Stimulated activated CD4-positive, alpha-beta T cell treated with anti-CD3 and anti-CD28 coated beads, Interleukin-4, amount 100 ng/mL, for 1 hour (primary cell): ENCODE results near the gene LMX1B.
A peak's percentile ranks its signal among the peaks of the same experiment; 100 is the strongest.
"Not testable (repeated sequence)": the region's sequence is repeated elsewhere in the genome, so short reads cannot be mapped to it uniquely, and the experiment has no call there.

ENCODE experiments used
- DNase-seq: peaks from one replicate; pipeline ENCODE4 v3.0.0-alpha.2; 2020

LMX1B gene

DNA sequence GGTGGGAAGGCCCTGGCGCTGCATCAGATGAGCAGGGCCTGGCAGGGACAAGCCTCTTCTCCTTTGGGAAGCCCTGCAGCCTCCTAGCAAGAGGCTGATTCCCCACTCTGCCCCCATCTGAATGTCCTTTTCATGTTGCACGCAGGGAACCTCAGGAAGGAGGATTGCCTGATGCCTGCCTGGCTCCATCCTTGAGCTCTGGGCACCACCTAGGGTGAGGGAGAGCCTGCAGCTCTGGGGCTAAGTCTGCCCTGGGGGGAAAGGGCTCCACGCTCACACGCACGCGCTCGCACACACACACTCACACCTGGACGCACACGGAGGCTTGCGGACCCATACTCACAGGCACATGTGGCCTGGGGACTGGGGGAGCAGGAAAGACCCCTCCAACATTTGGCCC, 86.6 kb downstream of the LMX1B start:
- DNase-seq = no peak

DNA sequence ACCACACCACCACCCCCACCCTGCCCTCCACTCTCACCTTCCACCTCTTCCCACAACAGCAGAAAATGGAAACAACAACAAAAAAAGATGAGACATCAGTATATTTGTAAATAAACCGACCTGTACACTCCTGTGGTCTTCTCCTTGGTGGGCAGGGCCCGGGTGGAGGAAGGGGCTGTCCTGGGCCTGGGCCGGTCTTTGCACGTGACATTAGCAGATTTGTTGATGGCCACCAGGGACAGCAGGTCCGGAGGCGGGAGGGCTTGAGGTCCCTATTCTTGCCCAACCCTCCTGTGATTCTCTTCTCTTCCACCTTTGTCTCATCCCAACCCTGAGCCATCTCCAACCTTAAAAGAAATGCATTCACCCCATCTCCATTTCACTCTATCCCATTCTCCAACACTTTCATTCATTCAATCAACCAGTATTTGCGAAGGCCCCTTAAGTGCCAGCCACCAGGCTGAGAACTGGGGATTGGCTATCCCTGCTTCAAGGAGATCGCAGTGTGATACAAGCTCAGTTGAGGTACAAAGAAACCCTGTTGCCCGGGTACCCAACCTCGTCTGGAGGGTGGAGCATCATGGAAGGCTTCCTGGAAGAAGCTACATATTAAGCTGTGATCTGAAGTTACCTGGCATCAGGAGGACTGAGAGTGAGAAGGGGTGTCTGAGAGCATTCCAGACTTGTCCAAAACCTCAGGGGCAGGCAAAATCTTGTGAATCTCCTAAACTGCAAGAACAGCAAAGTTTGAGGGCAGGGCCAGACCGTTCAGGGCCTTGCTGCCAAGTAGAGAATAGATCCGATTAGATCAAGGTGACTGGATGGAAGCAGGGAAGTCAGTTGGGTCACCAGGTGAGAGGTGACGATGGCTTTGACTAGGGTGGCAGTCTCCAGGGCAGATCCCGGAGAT, 87.4 kb downstream of the LMX1B start:
- DNase-seq = no peak

DNA sequence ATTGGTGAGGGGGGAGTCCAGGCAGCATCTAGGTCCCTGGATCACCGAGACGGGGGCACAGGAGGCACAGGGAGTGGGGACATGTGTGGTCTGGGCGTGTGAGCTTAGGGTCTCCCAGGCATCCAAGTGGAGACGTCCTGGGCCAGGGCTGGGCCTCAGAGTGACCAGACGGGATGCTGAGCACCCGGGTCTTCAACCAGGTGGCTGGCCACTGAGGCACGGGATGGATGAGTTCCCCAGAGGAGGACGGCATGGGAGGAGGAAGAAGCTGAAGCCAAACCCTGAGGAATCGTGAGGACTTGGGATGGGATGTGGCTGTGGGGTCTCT, 88.0 kb downstream of the LMX1B start:
- DNase-seq = no peak

DNA sequence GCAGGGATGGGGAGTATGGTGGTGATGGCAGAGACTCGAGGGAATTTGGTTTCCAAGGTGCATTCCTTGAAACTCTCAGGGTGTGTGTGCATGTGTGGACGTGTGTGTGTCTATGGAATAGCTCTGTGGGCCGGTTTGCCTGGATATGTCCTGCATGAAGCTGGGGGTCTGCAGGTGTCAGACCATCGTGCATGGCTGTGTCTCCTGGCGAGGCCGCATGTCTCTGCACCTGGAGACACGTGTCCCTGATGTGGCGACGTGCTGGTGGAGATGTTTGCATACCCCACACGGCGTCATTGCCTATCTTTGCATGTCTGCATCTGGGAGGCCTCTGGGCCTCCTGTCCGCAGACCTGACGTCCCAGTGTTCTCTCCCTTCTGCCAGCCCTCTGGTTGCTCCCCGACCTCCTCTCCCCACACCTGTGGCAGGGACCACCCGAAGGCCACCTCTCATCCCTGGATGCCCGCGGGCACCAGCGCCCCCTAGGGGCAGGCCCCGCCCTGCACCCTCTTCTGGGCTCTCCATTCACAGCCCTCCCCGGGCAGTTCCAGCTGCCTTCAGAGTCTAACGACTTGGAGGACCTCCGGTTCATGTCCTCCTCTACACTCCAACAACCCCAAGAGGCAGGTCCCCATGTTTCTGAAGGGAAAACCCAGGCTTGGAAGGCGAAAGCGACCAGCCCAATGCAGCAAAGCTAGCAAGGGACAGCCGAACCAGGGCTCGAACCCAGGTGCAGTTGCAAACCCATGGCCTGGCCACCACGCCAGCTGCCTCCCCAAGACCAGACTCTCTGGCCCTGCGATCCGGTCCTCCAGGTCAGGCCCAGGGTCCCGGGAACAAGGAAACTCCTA, 88.6 kb downstream of the LMX1B start:
- DNase-seq = peak; percentile 39

DNA sequence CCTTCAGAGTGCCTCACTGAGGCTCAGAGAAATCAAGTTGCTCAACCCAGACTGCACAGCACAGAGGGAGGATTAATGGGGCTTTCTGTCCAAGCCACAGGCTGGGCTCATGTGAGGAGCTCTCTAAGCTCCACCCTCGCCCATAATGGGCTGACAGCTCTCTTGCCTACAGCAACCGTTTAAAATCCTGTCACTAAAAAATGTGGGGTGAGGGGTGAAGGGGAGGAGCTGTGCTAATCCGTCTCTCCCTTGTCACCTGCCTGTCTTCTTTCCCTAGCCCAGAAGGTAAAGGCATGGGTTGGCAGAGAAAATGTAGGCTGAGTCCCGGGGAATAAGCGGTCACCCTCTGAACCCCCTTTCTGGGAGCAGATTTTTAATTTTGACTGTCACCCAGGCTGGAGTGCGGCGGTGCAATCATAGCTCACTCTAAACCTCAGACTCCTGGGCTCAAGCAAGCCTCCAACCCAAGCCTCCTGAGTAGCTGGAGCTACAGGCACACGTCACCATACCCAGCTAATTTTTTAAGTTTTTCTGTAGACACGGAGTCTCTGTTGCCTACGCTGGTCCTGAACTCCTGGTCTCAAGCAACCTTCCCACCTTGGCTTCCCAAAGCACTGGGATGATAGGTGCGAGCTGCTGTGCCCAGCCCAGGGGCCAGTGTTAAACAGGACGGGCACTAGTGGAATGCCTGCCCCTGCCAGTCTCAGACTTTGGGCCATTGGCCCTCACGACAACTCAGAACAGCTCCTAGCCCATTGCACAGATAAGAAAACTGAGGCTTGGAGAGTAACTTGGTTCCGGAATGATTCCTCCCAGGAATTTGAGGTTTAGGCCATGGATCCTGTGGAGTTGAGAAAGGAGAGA, 89.5 kb downstream of the LMX1B start:
- no peak for DNase-seq

DNA sequence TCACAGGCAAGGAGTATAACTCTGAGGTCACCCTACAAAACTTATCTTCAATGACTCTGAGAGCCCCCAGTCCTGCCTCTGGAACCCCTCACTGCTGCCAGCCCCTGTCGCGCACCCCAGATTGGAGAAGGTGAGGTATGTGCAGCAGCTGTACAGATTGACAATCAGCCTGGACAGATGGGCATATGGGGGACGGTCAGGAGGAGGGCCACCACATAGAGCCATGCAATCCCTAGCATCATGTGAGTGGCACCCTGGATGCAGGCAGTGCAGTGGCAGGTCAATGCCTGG, 90.1 kb downstream of the LMX1B start:
- DNase-seq = no peak

DNA sequence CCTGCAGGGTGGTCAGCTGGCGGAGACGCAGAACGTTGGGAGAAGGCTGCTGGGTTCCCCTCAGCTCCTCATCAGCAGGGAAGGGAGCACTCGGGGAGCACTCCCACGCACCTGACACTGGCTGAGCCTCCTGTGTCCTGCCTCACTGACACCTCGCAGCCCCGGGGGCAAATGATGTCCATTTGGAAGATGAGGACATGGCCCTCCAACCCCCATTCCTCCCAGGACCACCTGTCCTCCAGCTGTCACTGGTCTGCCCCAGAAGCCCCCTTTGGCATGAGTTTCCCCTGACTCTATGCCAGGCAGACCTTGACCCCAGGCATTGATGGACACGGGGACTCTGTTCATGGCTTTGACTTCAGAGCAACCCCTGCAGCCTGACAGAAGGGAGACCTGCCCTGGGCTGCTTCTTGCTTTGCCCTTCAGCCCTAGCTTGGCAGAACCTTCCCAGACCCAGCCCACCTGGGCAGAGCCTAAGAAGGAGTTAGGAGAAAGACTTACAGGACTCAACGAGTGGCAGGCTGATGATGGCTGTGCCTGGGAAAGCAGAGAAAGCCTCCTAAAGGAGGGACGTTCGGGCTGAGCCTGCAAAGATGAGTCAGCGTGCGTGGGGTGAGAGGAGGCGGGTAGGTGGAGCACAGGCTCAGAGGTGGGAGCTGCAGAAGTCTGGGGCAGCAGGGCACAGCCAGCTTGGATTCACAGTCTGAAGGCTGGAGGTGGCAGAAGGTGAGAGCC, 90.6 kb downstream of the LMX1B start:
- DNase-seq = peak; percentile 59

DNA sequence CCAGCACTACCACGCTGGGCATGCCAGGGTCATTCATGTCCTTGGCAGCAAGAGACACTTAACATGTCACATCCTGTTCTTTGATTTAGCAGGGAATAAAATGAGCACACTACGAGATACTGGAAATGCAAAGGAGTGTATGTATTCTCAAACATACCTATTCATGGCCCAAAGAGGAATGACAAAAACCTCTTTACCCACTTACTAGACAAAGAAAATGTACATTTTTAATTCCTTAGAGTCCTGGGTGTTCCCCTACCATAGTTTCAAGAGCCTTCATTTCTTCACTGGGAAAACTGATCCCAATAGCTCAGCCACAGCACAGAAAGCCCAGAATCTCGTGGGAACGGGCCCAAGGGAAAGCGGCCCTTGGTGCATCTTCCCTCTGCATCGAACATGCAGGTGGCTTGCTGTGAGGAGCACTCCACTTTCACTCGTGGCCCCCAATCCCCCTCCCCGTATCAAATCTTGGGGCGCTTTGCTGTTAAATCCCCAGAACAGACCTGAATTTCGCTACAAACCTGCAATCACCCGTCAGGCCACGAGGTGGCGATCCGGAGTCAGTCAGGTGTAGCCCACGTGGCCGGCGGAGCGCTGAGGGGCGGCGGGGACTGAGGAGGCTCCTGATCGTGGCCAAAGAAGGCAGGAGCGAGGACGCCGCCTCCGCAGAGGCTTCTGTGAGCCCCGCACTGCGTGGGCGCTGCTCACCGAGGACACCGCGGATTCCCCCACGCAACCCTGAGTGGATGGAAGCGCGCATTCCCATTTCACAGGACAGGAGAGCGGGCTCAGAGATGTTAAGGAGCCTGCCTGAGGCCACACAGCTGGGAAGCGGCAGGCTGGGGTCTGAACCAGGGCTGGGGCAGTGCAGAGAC, 91.4 kb downstream of the LMX1B start:
- peak; percentile 87 for DNase-seq

DNA sequence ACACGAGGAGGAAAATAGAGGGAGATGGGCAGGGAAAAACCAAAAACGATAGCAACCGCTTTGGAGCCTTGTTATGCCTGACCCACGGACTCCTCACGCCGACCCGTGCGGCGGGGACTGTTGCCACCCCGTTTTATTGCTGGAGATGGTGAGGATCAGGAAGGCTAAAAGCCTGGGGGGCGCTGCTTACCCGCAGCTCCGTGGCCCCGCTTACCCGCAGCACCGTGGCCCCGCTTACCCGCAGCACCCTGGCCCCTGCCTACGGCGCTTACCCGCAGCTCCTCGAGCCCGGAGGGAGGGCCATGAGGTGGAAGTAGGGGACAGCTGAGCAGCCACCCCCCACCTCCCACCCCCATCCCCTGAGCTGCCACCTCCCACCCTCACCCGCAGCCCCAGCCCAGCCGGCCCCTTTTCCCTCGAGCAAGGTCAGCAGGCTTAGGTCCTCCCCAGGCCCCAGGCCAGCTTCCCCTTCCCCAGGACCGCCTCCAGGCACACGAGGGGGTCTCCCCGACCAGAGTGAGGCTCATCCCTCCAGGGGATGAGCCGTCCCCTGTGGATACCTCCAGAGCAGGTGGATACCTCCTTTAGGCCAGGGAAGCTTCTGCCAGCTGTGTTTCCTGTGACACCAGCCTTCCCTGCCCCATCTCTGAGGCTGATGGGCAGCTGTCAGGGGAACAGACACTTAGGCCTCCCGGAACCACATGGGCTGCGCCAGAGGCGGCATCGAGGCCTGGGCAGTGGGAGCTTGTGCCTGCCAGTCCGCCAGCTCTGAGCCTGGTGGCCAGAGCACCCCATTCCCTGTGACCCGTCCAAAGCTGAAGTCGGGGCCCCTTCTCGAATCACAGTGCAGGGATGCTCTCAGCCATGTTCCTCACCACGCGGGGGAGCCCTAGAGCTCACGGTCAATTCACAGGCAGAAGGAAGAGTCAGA, 92.3 kb downstream of the LMX1B start:
- peak; percentile 78 for DNase-seq

DNA sequence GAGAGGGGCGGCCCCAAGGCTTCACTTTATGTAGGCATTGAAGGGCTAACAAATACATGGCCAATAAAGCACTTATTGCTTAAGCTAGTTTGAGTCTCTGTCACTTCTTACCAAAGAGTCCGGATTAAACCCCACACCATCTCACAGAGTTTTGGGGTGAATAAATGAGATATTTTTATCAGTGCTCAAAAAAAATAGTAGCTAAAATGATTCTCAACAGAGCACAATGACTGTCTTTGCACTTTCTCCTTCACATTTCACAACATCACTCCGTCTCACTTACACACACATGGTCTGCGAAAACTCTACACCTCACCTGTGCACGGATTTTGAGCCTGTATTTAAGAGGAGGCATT, 92.9 kb downstream of the LMX1B start:
- no peak for DNase-seq

DNA sequence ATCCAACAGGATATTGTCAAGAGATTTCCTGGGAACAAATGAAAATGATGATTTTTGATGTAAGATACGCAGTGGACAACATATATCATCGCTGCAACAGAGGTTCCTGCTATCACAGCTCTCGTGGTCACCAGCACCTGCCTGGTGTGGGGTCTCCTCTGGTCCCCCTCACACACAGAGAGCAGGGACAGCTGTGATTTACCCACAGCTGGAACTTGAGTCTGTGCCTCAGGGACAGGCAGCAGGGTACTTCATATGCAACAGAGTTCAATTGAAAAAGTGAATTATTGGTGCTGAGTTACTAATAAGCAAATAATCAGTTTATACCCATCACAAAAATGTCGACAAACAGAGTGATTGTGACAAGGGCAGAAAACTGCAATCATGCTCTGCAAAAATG, 93.4 kb downstream of the LMX1B start:
- DNase-seq = no peak

DNA sequence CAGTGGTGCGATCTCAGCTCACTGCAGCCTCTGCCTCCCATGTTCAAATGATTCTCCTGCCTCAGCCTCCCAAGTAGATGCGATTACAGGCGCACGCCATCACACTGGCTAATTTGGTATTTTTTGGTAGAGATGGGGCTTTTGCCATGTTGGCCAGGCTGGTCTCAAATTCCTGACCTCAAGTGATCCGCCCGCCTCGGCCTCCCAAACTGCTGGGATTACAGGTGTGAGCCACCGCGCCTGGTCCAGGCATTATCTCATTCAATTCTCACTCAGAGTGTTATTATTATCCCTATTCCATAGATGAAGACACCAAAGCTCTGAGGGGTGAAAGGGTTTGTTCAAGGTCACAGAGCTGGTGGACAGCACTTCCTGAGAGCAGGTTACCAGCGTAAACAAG, 94.0 kb downstream of the LMX1B start:
- not testable (repeated sequence) for DNase-seq

DNA sequence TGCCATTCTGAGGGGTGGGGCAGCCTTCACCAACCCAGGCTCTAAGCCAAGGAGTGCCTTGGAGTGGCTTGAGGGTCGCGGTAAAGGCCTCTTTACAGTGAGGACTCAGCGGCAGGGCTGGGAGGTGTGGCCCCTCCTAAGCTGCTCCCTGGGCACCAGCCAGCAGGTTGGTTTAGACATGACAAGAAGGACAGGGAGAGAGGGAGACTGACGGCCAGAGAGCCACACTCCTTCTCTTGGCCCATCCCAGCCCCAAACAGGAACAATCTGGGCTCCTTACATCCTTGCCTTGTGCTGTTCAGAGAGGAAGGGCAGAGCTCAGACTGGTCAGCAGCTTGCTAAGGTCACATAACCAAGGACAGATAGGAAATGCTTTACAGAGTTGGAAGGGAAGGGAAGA, 94.5 kb downstream of the LMX1B start:
- no peak for DNase-seq

DNA sequence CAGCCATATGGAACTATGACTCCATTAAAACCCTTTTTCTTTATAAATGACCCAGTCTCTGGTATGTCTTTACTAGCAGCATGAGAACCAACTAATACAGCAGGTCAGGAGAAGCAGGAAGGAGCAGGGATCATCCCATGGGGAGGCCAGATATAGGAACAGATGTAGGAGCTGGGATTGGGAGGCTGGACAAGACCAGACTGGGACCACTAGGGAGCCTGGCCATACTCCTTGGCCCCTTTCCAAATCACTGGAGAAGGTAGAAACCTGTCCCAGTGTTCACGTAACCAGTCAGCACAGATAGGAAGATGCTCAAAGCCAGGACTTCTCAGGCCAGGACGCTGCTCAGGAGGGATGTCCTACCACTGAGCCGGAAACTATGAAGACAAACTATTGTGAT, 95.5 kb downstream of the LMX1B start:
- DNase-seq = no peak

DNA sequence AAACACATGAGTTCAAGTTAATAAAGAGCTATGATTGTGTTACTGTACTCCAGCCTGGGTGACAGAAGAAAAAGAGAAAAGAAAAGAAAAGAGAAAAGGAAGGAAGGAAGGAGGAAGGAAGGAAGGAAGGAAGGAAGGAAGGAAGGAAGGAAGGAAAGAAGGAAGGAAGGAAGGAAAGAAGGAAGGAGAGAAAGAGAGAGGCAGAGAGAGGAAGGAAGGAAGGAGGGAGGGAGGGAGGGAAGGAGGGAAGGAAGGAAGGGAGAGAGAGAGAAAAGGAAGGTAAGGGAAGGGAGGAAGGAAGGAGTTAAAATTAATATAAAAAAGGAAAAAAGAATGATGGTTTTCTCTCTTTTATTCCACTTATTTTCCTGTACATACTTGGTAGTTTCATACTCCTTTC, 101.7 kb downstream of the LMX1B start:
- DNase-seq = no peak

DNA sequence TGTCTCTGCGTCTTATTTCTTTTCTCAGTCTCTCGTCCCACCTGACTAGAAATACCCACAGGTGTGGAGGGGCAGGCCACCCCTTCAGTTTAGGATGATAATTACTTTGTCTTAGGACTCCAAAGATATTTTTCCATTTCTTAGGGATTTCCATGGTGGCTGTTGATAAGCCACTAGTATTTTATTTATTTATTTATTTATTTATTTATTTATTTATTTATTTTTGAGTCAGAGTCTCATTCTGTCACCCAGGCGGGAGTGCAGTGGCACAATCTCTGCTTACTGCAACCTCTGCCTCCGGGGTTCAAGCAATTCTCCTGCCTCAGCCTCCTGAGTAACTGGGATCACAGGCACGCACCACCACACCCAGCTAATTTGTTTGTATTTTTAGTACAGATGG, 103.7 kb downstream of the LMX1B start:
- DNase-seq = not testable (repeated sequence)

DNA sequence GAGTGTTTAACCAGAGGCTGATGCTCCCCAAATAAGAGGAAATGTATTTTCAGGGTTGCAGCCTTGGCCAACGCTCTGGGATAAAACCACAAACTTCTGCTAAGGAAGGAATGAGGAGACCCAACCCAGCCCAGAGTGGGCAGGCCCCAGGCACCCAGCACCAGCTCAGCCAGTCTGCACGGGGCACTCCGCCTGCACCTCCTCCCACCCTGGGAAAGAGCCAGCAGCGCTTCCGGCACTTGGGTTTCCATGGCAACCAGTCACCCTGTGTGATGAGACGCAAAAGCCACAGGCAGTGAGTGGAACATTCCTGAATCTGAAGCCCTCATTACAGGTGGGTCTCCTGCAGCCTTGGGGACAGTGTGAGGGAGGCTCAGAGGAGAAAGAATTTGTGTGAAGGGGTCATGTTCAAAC, 105.9 kb downstream of the LMX1B start:
- DNase-seq = peak; percentile 70

DNA sequence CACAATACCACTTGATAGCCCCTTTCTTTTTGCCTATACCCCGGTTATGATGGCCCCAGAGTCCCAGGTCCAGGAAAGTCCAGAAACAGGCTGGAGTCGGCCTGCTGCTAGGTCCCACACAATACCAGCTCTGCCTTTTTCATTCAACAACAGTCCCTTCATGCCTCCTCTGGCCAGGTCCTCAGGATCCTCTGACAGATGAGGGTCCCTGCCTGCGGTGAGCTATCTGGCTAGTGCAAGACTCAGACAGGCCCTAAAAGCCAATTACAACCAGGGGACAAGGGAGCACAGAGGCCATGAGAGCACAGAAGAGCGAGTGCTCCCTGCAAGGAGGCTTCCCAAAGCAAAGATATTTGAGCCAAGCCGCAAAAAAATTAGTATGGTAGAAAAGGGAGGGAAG, 106.3 kb downstream of the LMX1B start:
- no peak for DNase-seq

DNA sequence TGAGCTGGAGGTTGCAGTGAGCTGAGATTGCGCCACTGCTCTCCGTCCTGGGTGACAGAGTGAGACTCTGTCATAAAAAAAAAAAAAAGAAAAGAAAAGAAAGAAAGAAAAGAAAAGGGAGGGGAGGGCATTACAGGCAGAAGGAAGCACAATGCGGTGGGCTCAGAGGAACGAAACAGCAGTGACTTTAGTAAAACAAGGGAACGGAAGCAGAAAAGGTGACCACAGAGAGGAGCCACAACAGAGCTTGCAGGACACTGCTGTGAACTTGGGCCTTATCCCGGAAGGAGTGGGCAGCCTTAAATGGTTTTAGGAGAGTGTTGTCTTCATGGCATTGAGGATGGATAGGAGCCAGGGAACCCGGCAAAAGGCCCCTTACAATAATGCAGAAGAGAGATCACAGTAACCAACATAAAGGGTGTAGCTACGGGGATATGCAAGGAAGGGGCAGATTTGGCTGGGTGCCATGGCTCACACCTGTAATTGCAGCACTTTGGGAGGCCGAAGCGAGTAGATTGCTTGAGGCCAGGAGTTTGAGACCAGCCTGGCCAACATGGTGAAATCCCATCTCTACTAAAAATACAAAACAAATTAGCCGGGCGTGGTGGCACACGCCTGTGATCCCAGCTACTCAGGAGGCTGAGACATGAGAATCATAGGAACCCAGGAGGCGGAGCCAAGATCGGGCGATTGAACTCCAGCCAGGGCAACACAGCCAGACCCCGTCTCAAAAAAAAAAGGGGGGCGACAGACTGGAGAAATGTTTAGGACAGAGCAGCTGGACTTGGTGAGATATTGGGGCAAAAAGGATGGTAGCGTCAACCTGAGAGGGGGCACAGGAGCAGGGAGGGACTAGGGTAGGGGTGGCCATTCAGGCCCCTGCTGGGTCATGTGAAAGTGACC, 107.2 kb downstream of the LMX1B start:
- DNase-seq = no peak
